ENCODE measurements around the gene IRS2.
"Not testable (repeated sequence)": the region's sequence is repeated elsewhere in the genome, so short reads cannot be mapped to it uniquely, and the experiment has no call there.

The IRS2 gene, protein sequence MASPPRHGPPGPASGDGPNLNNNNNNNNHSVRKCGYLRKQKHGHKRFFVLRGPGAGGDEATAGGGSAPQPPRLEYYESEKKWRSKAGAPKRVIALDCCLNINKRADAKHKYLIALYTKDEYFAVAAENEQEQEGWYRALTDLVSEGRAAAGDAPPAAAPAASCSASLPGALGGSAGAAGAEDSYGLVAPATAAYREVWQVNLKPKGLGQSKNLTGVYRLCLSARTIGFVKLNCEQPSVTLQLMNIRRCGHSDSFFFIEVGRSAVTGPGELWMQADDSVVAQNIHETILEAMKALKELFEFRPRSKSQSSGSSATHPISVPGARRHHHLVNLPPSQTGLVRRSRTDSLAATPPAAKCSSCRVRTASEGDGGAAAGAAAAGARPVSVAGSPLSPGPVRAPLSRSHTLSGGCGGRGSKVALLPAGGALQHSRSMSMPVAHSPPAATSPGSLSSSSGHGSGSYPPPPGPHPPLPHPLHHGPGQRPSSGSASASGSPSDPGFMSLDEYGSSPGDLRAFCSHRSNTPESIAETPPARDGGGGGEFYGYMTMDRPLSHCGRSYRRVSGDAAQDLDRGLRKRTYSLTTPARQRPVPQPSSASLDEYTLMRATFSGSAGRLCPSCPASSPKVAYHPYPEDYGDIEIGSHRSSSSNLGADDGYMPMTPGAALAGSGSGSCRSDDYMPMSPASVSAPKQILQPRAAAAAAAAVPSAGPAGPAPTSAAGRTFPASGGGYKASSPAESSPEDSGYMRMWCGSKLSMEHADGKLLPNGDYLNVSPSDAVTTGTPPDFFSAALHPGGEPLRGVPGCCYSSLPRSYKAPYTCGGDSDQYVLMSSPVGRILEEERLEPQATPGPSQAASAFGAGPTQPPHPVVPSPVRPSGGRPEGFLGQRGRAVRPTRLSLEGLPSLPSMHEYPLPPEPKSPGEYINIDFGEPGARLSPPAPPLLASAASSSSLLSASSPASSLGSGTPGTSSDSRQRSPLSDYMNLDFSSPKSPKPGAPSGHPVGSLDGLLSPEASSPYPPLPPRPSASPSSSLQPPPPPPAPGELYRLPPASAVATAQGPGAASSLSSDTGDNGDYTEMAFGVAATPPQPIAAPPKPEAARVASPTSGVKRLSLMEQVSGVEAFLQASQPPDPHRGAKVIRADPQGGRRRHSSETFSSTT (N-terminal part only)

GRCh38 chr13:109786457-109787134 is at the start of gene IRS2:
TSS of gene IRS2 (minus strand) at chr13:109786583. CDS start at chr13:109786053, 530 bp downstream.
- peak; percentile 53 for DNase-seq (ENCODE audit: low read depth)
- TF ChIP-seq CTCF (IDR thresholded peaks at IDR 0.05; ENCODE audit: control insufficient read depth, insufficient read depth, low read depth, low read length, missing control alignments) = no peak
- H3K4me3 ChIP-seq (ENCODE audit: control insufficient read depth, low read depth, low read length) = peak within 1 kb of the TSS; percentile 61

- no peak for TF ChIP-seq CTCF (IDR thresholded peaks at IDR 0.05; ENCODE audit: control insufficient read depth, insufficient read depth, low read depth, low read length, missing control alignments)
- no peak for DNase-seq (ENCODE audit: low read depth)
- H3K4me3 ChIP-seq (ENCODE audit: control insufficient read depth, low read depth, low read length) = no peak overlapping the region
These were observed 48.8 kb upstream of the IRS2 start for GRCh38 chr13:109834973-109835720.

- no peak for TF ChIP-seq CTCF (IDR thresholded peaks at IDR 0.05; ENCODE audit: control insufficient read depth, insufficient read depth, low read depth, low read length, missing control alignments)
- no peak for DNase-seq (ENCODE audit: low read depth)
- H3K4me3 ChIP-seq (ENCODE audit: control insufficient read depth, low read depth, low read length) = no peak overlapping the region
These were observed 47.6 kb upstream of the IRS2 start for GRCh38 chr13:109833940-109834339.

DNA sequence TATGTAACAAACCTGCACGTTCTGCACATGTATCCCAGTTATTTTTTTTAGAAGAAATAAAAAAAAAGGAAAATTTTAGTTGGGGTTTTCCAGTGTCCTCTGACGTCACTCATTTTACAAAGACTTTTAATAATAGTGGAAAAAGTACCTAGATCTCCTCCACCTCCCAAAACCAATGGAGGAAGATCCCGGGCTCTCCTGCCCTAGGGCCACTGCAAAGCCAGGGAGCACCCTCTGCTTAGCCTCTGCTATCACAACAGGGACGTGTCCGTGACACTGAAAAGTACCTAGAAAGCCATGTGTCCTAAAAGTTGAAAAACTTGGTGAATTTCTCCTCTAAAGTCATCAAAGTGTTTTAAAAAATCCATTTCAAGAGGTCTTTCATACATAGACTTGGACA is 46.7 kb upstream of the IRS2 start:
- no peak for DNase-seq (ENCODE audit: low read depth)
- H3K4me3 ChIP-seq (ENCODE audit: control insufficient read depth, low read depth, low read length) = no peak overlapping the region
- TF ChIP-seq CTCF (IDR thresholded peaks at IDR 0.05; ENCODE audit: control insufficient read depth, insufficient read depth, low read depth, low read length, missing control alignments) = no peak

DNA sequence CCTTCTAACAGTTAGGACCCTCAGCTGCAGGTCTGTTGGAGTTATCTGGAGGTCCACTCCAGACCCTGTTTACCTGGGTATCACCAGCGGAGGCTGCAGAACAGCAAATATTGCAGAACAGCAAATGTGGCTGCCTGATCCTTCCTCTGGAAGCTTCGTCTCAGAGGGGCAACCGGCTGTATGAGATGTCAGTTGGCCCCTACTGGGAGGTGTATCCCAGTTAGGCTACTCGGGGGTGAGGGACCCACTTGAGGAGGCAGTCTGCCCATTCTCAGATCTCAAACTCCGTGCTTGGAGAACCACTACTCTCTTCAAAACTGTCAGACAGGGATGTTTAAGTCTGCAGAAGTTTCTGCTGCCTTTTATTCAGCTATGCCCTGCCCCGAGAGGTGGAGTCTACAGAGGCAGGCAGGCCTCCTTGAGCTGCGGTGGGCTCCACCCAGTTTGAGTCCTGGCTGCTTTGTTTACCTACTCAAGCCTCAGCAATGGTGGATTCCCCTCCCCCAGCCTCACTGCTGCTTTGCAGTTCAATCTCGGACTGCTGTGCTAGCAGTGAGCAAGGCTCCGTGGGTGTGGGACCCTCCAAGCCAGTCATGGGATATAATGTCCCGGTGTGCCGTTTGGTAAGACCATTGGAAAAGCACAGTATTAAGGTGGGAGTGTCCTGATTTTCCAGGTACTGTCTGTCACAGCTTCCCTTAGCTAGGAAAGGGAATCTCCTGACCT is 42.4 kb upstream of the IRS2 start:
- not testable (repeated sequence) for H3K4me3 ChIP-seq (ENCODE audit: control insufficient read depth, low read depth, low read length); DNase-seq (ENCODE audit: low read depth)

GRCh38 chr13:109823201-109823600 is 36.8 kb upstream of the IRS2 start:
- not testable (repeated sequence) for H3K4me3 ChIP-seq (ENCODE audit: control insufficient read depth, low read depth, low read length); DNase-seq (ENCODE audit: low read depth)
